Mesothelial cell of epicardium (in vitro differentiated cells): Measurements from ENCODE around the gene PNMA1. TPM values are rescaled to one million over a fixed set of nuclear protein-coding genes. Genes with fewer than 3 reads are reported as not detected.

Source experiments
- DNase-seq, 2 experiments: peaks; one replicate each; pipeline ENCODE4 v3.0.0; 2021; ENCODE audit warnings: low spot score in 2 of 2; ENCODE audit not compliant: unreplicated experiment in 2 of 2
- H3K27ac Mint-ChIP-seq: 2 replicates; pipeline ENCODE4 v1.8.0; 2021; ENCODE audit warnings: mixed read lengths
- H3K27me3 Mint-ChIP-seq: 2 replicates; pipeline ENCODE4 v1.8.0; 2021; ENCODE audit warnings: low read depth, mixed read lengths
- H3K36me3 Mint-ChIP-seq: 2 replicates; pipeline ENCODE4 v1.8.0; 2021; ENCODE audit warnings: mixed read lengths
- H3K4me1 Mint-ChIP-seq: 2 replicates; pipeline ENCODE4 v1.8.0; 2021; ENCODE audit warnings: mixed read lengths
- H3K4me3 Mint-ChIP-seq: 2 replicates; pipeline ENCODE4 v1.8.0; 2021; ENCODE audit warnings: mild to moderate bottlenecking, moderate library complexity, mixed read lengths
- H3K9me3 Mint-ChIP-seq: 2 replicates; pipeline ENCODE4 v1.8.0; 2021; ENCODE audit warnings: mixed read lengths
- total RNA-seq: library from RNA; stranded (reverse); gene quantifications from 3 replicates; pipeline ENCODE4 v1.2.1, GENCODE V29; 2021
- TF ChIP-seq, protein P1 (sequence below): fragments of 200-600 bp; sonication (generic); IDR thresholded peaks from one replicate; pipeline ENCODE4 v1.5.0; 2021; ENCODE audit warnings: antibody characterized with exemption; ENCODE audit not compliant: unreplicated experiment

The PNMA1 gene
- total RNA-seq, 1 donor from 2014 or later: 46.4 TPM

DNA sequence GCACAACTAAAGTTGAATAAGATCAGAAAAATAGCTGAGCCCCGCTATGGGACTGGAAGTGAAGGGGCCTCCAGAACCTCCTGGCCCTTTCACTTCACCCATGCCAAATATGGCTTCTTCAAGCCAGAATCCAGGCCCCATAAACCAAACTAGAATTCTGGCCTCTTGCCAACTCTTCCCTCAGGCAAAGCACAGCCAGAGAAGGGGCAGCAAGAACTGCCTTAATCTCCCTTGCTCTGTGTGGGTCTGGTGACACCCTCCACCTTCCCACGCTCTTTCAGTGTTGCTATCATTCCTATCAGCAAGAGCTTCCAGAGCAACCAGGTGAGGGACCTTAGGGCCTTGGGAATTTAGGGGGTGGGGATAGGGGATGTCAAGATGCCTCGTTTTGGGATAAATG is 3.1 kb upstream of the PNMA1 start:
- Mint-ChIP-seq H3K4me1 (peaks cover 43% of the 10 kb centered on the region), H3K27me3 (no peaks in the 10 kb centered on the region), H3K4me3 (no peak overlapping the region), H3K36me3 (peaks cover 28% of the 10 kb centered on the region), H3K9me3 (no peaks in the 10 kb centered on the region), H3K27ac (peak overlapping the region; percentile 92)
- DNase-seq: no peak
- TF ChIP-seq, protein P1, sequence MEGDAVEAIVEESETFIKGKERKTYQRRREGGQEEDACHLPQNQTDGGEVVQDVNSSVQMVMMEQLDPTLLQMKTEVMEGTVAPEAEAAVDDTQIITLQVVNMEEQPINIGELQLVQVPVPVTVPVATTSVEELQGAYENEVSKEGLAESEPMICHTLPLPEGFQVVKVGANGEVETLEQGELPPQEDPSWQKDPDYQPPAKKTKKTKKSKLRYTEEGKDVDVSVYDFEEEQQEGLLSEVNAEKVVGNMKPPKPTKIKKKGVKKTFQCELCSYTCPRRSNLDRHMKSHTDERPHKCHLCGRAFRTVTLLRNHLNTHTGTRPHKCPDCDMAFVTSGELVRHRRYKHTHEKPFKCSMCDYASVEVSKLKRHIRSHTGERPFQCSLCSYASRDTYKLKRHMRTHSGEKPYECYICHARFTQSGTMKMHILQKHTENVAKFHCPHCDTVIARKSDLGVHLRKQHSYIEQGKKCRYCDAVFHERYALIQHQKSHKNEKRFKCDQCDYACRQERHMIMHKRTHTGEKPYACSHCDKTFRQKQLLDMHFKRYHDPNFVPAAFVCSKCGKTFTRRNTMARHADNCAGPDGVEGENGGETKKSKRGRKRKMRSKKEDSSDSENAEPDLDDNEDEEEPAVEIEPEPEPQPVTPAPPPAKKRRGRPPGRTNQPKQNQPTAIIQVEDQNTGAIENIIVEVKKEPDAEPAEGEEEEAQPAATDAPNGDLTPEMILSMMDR: no peak

DNA sequence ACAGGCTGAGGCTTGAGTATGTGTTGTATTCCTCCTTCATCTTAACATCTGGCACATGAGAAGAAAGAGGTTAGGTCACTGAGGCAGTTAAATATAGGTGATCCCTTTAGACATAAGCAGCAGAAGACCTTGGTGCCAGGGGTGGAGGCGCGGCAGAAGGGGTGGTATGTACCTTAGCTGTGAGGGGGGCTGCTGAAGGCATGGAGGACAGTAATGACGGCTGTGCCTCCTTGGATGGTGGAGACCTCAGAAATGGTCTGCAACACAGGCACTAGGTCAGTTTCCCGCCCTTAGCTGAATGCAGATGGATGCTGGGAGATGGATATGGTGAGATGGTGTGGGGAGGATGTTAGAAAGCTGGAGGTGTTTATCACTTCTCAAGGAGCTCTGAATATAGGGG is 1.5 kb upstream of the PNMA1 start:
- no peaks in the 10 kb centered on the region for H3K27me3 Mint-ChIP-seq
- TF ChIP-seq, protein P1: no peak
- no peaks in the 10 kb centered on the region for H3K9me3 Mint-ChIP-seq
- DNase-seq: no peak
- peaks cover 47% of the 10 kb centered on the region for H3K4me1 Mint-ChIP-seq
- peaks cover 17% of the 10 kb centered on the region for H3K36me3 Mint-ChIP-seq
- H3K4me3 Mint-ChIP-seq: peak overlapping the region; percentile 10
- peak overlapping the region; percentile 37 for H3K27ac Mint-ChIP-seq

DNA sequence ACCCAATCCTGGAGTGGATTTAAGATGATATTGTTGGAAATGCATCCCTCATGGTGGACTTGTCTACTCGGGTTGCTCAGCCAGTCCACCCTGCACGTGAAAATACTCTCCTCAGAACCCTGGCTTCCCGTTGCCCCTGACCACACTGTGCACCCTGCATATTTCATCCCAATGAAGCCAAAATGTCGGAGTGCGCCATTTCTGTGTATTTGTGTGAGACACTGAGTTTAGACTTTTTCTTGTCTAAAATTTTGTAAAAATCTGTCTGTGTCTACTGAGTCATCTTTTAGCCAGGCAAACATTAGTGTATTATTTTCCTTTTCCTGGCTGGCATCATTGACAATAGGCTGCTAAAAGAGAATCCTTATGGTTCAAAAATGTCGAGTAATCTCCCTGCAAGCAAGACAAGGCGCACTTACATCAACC is 485 bp upstream of the PNMA1 start:
- DNase-seq: no peak
- Mint-ChIP-seq H3K27ac (peak overlapping the region; percentile 92), H3K27me3 (no peaks in the 10 kb centered on the region), H3K36me3 (peaks cover 14% of the 10 kb centered on the region), H3K4me1 (peaks cover 47% of the 10 kb centered on the region), H3K9me3 (no peaks in the 10 kb centered on the region), H3K4me3 (peak overlapping the region; percentile 70)
- TF ChIP-seq, protein P1: no peak

DNA sequence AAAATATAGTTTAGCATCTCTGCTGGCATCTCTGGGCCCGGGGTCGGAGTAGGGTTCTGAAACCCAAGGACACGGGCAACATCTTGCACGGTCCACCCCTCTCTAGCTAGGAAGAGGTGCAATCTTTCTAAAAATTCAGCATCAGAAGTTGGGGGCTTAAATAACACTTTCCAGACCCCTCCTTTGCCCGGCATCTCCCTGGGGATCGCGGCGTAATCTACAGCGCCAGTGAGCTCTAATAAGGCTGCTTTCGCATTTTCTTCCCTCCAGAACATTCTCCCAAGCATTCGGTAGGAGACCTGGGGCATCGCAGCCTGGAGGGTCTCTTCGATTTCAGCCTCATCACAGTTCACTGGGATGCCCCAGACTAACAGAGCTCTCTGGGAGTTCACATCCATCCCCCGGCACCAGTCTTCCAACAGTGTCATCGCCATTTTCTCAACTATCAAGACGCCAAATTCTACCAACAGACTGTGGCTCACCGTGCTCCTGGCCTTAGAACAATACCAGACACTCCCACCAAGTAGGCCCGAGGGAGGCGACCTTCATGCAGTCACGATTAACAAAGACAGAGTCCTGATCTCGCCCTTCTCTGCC is 880 bp downstream of the PNMA1 start:
- TF ChIP-seq, protein P1: no peak
- no peak for DNase-seq
- H3K9me3 Mint-ChIP-seq: no peaks in the 10 kb centered on the region
- H3K4me1 Mint-ChIP-seq: peaks cover 43% of the 10 kb centered on the region
- peak overlapping the region; percentile 84 for H3K4me3 Mint-ChIP-seq
- H3K27me3 Mint-ChIP-seq: no peaks in the 10 kb centered on the region
- H3K27ac Mint-ChIP-seq: peak overlapping the region; percentile 97
- H3K36me3 Mint-ChIP-seq: peaks cover 8% of the 10 kb centered on the region

DNA sequence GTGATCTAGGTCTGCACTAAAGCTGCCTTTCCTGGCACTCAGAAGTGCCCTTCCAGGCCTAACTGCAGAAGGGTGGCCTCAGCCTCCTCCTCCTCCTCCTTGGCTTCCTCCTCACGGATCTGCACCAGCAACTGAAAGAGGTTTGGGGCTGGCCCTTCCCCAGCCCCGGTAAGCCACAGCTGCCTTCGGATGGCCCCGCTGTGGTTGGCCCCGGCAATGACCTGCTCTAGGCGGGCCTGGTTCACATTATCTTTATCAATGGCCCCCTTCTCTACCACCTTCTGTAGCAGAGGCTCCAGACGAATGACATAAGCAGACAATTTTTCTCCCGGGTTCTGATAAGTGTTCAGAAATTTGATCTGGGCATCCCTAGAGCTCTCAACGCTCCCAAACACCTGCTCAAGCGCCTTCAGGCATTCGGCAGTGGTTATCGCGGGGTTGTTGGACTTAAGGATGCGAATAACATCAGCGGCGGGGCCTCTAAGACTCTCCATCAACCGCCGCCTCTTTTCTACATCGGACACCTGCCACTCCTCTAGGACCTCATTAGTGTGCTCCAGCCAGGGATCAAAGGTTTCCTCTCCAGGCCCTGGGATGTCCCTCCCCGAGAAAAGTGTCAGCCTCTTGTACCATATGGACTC is 1.5 kb downstream of the PNMA1 start:
- H3K36me3 Mint-ChIP-seq: peaks cover 4% of the 10 kb centered on the region
- DNase-seq: no peak
- no peaks in the 10 kb centered on the region for H3K9me3 Mint-ChIP-seq
- TF ChIP-seq, protein P1: no peak
- H3K27me3 Mint-ChIP-seq: no peaks in the 10 kb centered on the region
- peak overlapping the region; percentile 84 for H3K4me3 Mint-ChIP-seq
- H3K4me1 Mint-ChIP-seq: peaks cover 37% of the 10 kb centered on the region
- peak overlapping the region; percentile 97 for H3K27ac Mint-ChIP-seq
